GOT3 (cell line): ENCODE results near the gene EFNB3.
A peak's percentile ranks its signal among the peaks of the same experiment; 100 is the strongest.

Source experiments
- DNase-seq: peaks from one replicate; lab custom pipeline; 2025; ENCODE audit warnings: mixed read lengths; lab: John Stamatoyannopoulos, UW

Gene EFNB3

DNA sequence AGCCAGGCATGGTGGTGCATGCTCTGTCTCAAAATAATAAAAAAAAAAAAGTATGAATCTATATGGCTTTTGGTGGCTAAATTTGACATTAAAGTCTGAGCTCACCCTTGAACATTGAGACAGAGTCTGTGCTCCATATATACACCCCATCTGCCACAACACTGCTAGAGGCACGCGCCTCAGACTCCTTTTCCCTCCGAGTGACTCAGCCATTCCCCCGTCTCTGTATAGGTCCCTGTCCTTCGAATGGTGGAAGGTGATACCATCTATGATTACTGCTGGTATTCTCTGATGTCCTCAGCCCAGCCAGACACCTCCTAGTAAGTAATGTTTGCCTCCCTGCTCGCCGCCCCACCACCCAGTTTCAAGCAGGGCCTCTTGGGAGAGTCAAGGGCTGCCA lies 4.5 kb upstream of the EFNB3 start:
- no peak for DNase-seq

DNA sequence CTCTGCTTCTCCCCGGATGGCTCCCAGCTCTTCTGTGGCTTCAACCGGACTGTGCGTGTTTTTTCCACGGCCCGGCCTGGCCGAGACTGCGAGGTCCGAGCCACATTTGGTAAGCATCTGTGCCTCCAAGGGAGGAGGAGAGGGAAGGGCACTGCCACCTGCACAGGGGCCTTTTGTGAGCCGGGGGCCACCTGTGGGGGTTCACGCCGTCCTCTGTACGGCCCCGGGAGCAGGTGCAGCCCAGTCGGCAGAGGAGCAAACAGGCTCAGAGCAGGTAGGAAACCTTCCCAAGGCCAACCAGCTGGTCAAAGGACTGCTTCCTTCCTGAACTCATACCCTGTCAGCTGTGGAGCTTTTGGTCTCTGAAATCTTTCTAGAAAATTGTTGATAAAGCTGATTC lies 3.3 kb upstream of the EFNB3 start:
- DNase-seq: no peak

DNA sequence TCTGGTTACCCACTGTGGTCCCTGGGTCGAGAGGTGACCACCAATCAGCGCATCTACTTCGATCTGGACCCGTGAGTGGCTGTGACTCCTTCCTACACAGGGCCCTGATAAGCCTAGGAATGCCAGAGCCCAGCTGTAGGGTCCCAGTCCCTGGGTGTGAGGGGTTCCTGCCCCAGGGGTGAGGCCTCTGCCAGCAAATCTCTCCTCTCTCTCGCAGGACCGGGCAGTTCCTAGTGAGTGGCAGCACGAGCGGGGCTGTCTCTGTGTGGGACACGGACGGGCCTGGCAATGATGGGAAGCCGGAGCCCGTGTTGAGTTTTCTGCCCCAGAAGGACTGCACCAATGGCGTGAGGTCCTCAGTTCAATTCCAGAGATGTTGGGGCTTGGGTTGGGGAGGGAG lies 2.2 kb upstream of the EFNB3 start:
- no peak for DNase-seq

DNA sequence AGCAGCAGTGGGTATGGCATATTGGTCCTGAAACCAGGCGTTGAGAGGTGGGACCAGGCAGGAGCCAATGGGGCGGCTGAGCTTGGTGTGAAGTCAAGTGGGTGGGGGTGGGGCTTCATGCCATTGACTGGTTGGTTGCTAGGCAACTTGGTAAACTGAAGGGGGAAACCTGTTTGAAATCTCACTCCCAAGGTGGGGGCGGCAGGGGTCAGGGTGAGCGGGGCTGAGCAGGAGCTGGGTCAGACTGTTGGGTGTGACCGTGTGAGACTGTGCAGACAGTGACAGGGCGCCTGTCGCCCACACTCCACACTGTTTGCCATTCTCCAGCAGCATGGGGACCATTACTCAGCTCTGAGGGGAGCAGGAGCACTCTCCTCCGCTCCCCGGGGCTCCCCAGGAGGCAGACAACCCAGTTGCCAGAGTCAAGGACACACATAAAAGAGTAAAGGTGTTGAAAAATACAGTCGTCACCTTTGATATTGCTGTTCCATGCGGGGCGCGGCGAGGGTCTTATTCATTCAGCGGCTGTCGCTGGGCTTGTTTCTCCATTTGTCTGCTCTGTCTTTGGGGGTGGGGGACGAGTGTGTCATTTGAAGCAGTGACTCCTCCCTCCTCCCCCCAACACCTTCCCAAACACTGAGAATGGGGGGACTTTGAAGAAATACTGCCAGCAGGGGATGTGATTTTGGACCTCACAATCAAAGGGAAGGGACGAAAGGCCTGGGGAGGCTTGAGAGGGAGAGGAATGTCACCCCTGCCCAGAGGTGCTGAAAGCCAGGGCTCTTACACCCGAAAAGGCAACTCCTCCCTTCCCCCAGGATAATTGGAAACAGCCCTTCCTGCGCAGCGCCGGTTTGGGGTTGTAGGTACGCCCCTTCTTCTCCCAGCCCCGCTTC lies 1.2 kb upstream of the EFNB3 start:
- no peak for DNase-seq

DNA sequence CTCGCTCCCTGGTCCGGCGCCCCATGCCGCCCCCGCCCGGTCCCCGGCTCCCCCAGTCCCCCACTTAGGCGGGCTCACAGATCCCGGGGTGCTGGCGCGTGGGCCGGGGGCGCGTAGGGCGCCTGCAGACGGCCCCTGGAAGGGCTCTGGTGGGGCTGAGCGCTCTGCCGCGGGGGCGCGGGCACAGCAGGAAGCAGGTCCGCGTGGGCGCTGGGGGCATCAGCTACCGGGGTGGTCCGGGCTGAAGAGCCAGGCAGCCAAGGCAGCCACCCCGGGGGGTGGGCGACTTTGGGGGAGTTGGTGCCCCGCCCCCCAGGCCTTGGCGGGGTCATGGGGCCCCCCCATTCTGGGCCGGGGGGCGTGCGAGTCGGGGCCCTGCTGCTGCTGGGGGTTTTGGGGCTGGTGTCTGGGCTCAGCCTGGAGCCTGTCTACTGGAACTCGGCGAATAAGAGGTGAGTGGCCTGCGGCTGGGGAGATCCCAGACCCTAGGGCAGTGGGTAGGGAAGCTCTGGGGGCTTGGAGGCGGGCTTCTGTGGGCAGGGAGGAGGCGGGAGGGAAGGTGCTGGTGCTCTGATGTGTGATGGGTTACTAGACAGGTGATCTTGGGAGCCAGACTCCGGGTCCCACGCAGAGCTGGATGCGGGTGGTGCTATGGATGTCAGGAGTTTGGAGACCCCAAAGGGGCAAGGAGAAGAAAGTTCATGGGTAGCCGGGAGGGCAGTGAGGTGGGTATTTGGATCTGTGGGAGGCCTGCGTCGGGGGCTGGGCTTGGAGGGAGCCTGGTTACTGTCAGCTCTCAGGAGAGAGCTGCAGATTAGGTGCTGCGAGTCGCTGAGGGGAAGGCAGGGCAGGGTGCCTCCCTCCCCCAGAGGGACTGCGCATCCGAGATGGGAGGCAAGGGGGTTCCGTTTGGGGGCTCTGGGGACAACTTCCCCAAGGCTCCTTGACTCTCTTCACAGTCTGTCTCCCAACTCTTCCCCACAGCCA lies 560 bp downstream of the EFNB3 start:
- no peak for DNase-seq

DNA sequence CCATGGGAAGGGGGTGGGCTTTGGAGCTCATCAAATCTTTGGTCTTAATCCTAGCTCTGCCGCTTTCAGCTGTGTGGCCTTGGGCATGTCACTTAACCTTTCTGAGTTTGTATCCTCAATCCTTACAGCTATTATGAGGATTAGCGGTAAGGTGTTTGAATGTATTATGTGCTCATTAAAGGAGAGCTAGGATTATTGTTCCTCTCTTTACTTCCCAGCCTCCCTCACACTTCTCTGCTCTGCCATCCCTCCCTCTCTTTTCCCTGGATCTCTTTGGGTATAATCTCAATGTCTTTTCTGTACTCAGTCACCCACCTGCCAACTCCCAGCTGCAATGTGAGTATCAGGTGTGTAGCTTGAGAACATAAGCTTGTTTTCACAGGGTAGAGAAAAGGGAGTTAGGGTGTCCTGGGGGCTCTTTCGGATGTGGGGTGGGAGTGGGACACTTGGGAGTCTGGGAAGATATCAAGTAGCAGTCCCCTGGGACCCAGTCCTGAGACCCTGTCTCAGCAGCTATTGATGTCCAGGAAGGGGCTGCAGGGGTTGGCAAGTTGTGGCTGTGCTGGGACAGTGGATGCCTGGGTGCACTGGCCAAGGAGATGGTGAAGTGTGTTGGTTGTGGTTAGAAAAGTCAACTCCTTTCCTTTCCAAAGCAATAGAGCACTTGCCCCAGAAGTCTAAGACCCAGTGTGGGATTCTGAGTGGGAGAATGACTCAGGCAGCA lies 1.8 kb downstream of the EFNB3 start:
- DNase-seq: no peak

DNA sequence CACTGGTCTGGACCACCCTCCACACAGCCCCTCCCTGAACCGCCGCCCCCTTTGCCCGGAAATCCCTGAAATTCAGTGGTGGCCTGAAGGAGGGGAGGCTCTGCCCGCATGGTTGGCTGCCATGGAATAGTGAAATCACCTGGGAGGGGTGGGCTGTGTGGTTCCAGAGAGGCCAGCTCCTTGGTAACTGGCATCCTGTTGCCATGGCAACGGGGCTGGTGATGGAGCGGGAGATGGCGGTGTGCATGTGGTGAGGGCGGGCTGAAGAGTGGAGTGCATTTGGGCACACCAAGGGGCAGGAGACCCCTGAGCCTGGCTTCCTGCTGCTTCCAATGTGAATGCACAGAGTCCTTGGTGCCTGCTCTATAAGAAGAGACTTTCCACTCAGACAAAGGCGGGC lies 2.4 kb downstream of the EFNB3 start:
- DNase-seq: no peak

DNA sequence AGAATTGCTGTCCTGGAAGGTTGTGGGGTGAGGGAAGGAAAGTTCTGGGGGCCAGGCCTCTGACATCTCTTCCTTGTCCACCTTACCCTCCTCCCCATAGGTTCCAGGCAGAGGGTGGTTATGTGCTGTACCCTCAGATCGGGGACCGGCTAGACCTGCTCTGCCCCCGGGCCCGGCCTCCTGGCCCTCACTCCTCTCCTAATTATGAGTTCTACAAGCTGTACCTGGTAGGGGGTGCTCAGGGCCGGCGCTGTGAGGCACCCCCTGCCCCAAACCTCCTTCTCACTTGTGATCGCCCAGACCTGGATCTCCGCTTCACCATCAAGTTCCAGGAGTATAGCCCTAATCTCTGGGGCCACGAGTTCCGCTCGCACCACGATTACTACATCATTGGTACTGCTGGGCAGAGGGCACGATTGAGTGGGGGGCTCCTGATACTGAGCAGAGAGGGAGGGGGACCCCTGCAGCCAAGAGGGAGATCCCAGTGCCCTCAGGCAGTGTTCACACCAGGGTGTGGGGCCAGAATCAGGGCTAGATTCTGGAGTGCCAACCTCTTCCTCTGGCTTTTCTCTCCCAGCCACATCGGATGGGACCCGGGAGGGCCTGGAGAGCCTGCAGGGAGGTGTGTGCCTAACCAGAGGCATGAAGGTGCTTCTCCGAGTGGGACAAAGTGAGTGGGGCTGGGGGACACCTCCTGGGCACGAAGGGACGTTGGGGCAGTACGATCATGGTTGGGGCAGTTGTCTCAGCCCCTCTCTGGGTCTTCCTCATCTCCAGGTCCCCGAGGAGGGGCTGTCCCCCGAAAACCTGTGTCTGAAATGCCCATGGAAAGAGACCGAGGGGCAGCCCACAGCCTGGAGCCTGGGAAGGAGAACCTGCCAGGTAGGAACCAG lies 3.1 kb downstream of the EFNB3 start:
- DNase-seq: no peak

DNA sequence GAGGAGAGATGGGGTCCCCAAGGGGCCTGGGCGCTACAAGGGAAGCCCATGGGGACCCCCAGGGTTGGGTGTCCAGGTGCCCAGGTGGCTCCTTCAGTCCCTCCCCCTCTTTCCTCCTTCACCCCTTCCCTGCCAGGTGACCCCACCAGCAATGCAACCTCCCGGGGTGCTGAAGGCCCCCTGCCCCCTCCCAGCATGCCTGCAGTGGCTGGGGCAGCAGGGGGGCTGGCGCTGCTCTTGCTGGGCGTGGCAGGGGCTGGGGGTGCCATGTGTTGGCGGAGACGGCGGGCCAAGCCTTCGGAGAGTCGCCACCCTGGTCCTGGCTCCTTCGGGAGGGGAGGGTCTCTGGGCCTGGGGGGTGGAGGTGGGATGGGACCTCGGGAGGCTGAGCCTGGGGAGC lies 4.0 kb downstream of the EFNB3 start:
- no peak for DNase-seq

DNA sequence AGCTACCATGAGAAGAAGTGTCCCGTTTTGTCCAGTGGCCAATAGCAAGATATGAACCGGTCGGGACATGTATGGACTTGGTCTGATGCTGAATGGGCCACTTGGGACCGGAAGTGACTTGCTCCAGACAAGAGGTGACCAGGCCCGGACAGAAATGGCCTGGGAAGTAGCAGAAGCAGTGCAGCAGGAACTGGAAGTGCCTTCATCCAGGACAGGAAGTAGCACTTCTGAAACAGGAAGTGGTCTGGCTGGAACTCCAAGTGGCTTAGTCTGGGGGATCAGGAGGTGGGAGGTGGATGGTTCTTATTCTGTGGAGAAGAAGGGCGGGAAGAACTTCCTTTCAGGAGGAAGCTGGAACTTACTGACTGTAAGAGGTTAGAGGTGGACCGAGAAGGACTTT lies 5.3 kb downstream of the EFNB3 start:
- no peak for DNase-seq

DNA sequence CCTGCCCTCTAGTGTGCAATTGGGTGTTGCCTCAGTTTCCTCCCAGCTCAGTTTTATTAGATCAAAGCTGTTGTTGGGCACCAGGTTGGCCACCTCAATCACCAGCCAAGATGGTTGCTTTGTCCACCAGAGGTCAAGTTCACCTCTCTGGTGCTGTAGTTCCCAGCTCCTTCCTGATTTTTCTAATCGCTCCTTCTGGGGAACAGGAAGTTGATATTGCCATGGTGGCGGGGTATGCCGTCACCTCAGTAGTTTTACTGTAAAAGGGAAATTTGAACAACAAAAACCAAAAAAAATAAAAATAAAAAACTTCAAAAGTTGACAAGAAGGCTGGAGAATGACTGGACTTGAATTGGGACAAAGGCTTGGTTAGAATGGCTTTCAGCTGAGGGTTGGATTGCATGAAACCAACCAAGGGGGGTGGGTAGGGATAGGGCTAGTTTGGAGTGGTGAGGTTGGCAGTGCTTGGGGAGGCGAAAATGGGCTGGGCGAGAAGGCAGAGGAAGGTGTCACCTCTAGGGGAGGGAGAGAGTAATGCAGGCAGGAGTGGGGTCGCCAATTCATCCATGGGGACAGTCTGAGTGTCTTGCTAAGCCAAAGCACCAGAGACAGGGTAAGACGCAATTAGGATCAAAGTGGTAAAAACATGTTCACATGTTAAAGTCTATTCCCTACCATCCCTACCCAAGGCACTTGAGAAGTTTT lies 6.2 kb downstream of the EFNB3 start:
- DNase-seq: no peak

DNA sequence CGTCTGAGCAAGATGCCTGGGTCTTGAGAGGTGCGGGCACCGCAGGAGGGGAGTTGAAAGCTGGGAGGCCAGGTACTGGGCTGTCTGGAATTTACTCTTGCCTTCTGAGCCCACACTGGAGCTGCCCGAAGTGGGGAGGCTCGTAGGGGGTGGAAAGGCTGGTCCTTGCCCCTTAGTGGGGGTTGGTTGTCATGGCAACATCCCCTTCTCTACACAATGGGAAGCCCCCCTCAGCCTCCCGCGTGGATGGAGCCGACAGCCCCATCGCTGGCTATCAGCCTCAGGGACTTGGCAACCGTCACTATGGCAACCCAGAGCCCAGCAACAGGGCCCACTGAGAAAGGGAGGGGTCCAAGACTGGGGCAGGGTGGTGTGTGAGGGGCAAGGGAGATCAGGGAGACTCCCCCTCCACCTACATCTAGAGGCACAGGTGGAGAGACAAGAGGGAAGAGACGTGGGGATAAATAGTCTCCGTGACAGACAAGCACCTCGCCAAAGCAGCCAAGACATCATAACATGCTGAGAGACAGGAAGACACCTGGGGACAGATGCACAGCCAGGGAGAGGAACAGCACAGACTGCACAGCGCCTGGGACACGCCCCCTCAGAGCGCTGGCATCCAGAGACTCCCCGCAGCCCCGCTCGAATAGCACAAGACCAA lies 7.2 kb downstream of the EFNB3 start:
- no peak for DNase-seq

DNA sequence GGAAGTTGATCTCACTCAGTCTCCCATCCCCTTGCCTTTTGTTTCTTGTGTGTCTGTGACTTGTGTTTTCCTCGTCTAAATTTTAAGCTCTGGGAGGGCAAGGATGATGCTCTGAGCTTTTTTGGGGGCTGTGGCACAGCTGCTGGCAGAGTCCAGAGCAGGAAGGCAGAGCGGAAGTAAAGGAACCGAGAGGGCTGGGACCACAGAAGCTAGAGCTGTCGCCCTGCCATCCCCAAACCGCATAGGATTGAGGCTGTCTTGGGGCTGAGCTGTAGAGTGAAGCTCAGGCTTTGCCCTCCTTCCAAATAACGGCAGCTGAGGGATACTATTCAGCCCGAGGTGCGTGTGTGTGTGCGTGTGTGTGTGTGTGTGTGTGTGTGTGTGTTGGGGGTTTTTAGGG lies 8.8 kb downstream of the EFNB3 start:
- DNase-seq: no peak

DNA sequence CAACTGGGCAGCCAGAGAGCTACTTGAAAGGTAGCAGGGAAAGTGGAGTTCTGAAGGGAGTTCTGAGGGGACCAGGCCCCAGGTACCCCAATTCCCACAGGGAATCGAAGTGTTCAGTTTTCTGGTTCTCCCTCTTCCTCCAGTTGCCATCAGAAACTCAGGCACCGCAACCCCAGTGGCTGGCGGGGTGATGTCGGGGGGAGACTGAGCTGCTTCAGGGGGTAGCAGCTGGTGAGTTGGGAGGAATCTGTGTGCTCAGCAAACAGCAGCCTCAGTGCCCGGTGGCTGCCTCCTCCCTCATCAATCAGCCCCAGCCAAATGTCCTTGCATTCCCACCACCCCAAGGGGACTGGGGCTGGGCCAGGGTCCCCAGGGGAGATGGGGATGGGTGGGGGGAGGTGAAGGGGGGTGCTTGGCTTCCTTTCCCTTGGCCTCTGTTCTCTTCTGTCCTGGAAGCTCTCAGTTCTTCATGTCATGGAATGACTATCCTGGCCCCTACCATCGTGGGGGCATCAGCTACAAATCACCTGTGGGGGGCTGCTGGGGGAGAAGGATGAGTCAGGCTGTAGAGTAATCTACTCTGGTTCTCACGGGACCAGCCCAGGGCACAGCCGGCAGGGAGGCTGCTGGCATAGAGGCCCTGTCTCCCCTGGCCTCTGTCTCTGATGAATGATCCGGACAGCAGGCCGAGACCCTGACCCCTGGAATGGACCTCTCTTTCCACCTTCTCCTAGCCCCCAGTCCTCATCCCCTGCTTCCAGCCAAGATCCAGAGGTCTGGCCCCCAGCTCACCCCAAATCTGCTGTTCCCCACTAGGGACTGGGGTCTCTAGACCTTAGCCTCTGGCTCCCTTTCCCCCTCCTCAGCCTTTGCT lies 10.0 kb downstream of the EFNB3 start:
- no peak for DNase-seq

DNA sequence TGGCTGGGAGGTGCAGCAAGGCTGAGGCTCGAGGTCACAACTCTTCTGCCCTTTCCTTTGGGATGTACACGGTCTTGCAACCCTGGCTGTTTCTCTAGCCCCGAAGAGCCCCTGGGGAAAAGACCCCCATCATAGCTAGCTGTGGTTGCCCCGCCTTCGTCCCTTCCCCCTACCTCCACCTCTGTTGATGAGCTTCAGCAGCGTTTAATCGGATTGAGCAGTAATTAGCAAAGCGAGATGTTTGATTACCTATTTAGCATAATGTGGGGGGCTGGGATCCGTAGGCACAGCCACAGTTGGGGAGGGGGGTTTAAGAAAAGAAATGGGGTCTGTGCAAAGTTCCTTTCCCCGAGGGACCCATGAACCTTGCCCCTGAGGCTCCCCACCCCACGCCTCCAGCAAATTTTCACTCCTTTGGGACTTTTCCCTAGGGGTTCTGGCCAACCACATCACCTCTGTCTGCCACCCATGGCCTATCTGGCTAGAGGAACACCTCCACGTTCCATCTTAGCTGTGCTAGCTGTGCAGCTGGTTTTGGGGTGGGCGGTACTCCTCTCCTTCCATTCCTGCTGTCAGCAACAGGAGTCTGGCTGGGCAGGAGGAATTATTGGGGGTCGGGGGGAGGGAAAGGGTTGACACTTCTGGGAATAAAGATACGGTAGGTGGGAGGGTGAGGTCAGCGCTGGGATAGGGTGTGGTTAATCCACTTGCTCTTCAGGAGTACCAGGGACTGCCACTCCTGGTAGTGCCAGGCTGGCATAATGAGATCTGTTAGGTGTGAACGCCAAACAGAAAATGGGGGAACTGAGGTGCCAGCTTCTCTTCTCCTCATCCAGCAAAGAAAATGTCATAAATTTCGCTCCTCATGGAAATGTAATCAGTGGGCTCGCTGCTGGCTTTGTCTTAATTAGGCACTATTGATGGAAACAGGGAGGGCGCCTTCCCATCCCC lies 11.2 kb downstream of the EFNB3 start:
- no peak for DNase-seq

DNA sequence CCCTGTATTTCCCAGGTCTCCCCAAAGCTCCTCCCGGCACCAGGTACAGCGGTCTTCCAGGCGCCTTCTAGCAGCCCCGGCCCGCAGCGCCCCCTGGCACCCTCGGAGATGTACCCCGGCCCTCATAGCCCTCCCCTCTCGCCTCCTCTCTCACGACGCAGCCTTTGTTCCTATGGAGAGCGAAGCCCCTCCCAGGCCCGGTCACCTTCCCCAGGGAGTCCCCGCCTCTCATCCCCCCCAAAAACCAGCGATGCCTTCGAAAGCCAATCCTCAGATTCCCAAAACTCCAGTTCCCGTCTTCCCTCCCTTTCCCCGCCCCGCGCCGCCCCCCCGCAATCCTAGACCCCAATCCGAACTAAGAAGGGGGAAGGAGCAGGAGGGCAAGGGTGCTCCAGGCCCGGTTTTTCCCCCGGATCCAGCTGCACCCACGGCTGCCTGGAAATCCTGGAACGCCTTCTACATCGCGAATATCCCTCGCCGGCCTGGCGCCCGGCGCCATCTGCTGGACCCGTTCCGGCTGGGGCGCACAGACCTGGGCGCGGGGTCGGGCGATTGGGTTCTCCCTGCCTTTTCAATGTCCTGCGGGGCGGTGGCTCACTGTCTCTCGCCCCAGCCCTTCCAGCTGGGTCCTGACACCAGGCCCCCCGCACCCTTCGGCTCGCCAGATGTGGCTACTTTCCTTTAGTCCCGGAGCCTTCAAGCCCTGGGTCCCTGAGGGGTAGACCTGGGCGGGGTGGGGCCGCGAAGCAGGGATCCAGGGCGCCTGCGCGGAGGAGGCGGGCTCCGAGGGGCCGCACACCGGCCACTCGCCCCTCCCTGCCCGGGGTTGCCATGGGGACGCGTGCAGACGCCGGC lies 12.1 kb downstream of the EFNB3 start, which contains the start of gene DNAH2:
TSS of gene DNAH2 (plus strand) at position 844 of the 855 bp plus-strand sequence. CDS start 1,991 bp downstream, outside the sequence.
- DNase-seq: peak; percentile 61
